AG20443 (cell line): Measurements from ENCODE around the gene TRERF1.

ENCODE experiments used
- DNase-seq: peaks from one replicate; pipeline ENCODE4 v3.0.0; 2012; ENCODE audit warnings: low spot score, mixed read lengths

TRERF1 gene

DNA sequence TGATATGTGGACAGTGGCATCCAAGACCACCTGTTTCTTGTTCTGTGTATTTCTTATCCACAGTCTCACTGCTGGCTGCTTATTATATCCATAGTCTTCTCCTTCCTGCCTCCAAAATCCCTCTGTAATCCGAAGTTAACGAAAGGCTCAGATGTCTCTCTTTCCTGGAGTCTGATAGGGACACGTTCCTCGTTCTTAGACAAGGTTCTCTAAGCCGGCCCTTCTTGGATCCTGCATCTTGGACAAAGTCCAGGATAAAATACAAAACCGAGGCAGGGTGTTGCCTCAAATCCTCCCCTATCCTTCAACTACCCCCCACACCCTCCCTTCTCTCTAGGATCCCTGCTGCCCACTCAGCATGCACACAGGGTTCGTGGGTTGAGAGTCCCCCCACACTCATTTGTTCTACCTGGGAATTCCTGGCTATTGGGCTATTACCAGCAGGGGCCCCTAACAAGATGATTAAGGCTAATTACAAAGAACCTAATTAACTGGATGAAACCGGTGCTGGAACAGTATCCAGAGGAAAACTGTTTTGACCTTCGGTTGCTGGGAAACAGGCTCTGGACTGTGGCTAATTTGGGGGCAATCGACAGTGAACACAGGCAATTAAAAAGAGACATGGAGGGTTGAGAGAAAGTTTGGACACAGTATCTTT is 201.3 kb downstream of the TRERF1 start:
- DNase-seq: no peak

DNA sequence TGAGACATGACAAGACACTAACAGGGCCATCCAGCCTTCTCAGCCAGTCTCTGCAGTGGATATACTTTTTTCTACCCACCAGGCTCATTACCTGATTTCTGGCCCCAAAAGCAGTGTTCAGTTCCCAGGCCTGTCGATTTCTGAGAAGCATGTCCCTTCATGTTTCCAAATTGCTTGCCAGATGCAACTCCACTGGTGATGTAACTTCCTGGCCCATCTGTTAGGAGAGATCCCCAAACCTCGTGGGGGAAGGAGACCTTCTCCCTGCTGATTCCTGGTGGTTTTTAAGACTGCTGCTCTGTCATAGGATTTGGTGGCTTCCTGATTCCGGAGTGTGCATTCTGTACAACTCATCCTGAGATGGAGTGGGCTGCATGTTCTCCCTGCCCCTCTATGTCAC is 202.4 kb downstream of the TRERF1 start:
- peak; percentile 39 for DNase-seq

DNA sequence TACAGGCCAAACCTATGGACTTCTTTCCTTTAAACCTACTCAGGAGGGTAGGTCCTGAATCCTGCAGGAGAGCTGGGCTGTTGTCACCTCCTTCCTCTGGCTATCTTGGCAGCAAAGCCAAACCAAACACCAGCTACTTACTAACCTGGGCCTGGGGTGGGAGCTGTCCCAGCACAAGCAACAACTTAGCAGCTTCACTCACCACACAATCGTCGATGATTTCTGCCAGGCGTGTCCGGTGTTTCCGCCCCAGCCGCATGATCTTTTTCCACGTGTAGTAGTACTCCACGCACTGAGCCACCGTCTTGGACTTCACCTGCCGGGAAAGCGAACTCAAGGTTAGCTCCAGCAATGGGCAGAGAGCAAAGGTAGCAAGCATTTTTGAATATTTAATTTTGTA is 208.7 kb downstream of the TRERF1 start:
- DNase-seq: no peak

DNA sequence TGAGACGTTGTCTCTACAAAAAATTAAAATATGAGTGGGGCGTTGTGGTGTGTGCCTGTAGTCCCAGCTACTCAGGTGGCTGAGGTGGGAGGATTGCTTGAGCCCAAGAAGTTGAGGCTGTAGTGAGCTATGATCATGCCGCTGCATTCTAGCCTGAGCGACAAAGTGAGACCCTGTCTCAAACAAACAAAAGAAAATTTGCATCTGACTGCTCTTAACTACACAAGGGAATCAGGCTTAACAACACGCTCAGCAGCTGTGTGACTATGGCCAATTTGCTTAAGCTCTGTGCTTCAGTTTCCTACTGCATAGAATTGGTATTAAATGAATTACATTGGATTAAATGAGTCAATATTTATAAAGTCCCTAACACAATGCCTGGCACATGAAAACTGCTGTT is 209.8 kb downstream of the TRERF1 start:
- DNase-seq: no peak

DNA sequence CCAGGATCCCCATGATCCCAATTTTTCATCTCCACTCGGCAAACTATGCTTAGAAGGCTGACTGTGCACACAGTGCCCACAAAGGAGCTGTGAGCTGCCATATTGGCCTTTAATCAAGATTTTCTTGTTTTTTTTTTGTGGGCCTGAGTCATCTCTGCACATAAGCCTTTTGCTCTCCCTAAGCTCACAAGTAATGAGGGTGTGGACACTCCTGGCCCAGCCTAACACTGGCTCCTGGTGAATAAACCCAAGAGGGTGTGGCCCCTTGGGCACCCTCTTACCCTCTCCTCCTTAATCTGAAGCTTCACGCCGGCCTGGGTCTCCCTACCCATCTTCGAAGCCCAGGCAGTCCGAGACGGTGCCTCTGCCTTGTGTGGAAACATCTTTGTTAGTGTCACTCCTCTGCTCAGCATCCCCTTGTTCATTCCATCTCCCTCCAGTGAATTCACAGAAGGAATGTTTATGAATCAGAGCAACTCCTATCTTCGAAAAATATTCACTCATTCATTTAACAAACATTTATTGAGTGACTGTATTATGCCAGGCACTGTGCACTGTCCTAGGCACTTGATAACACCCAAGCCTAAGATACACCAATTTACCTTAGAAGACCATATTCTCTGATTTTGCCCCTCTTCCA is 211.9 kb downstream of the TRERF1 start:
- DNase-seq: peak; percentile 73

DNA sequence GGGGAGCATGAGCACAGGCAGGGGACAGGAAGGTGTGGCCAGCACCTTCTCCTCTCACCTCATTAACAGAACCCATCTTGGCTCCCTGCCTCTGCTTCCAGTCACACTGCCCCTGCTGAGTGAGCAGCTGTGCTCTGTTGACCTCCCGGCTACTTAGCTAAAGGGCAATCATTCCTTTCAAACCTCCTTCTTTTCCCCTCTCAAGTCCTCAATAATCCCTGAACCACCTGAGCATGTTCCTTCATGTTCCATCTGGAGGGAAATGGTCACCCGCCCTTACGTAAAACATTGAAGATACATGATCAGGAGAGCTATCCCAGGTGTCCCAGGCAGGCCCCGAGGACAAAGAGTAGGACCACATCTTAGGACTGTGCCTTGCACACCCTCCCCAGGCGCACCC is 212.4 kb downstream of the TRERF1 start:
- no peak for DNase-seq

DNA sequence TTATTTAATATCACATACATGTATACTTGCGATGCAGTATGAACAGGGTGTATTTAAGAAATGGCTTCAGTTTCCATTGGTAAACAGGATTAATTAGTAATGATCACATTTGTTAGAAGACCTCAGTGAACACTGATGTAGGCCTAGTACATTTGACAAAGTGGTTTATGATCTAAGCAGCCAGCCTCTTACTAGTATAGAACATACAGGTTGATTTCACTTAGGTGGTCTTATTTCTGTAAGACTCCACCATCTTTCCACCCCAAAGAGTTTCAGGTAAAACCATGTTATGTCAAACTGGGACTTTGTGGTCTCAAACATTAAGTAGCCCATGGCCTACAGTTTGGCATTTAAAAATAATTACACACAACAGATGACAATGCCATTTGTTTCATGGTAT is 213.9 kb downstream of the TRERF1 start:
- no peak for DNase-seq

DNA sequence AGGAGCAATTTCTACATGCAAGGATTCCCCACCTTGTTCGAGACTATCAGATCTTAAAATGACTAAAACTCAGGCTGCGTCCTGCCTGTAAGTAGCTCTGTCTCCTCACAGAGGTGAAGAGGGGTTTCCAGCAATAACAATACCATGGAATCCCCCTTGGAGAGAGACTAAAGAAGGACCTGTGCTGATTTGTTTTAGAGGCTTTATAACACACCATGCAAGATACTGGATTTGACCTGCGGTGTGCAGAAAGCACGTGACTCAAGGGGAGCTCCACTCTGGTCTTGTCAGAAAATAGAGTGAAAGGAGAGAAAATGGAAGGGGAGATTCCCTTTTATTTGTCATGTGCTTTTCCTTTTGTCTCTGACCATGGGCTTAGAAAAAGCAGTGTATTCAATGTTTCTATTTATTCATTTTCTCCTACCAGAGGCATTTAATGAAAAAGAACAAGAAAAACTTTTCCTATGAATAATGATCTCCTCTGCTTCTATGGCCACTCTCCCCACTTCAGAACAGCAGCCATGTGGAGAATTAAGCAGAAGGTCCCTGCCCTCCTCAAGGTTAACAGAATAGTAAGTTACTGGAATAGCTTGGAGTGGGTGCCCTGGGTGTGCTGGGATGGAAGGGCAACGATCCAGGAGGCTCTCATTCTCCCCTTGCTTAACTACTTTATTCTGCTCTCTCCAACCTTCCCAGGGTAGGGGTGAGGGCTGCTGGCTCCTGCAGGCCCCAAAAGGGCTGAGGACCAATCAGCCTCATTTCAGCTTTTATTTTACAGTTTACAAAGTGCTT is 214.8 kb downstream of the TRERF1 start:
- no peak for DNase-seq

DNA sequence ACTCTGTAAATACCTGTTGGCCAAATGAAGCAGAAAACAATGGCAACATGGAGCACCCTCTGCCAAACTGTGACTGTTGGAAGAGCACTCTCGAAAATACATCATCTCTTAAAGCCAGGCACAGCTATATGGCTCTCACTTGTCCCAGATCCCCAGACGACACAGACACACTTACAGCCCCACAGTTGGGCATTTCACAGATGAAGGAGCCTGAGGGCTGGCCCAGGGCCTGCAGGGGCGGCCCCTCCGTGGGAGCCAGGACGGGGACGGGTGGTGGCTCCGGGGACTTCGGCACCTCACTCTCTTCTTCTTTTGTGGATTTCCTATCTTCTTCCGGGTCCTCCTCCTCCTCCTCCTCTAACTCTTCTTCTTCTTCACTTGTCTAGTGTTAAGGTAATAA is 215.7 kb downstream of the TRERF1 start:
- DNase-seq: no peak

DNA sequence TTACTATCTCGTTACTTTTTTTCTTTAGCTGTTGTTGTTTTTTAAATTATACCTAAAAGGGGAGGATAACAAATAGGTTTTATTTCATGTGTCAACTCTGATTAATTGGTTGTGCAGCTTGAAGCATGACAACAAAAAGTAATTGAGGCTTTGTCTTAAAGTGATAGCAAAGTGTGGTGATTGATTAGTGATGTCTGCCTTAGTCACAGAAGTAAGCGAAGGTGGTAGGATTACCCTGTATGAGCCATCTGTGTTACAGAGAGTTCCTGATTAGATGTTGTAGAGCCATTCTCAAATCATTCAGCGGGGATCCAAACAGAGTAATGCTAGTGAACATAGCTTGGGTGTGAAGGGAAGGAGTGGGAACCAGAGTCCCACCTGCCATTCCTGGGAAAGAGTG is 219.7 kb downstream of the TRERF1 start:
- no peak for DNase-seq

DNA sequence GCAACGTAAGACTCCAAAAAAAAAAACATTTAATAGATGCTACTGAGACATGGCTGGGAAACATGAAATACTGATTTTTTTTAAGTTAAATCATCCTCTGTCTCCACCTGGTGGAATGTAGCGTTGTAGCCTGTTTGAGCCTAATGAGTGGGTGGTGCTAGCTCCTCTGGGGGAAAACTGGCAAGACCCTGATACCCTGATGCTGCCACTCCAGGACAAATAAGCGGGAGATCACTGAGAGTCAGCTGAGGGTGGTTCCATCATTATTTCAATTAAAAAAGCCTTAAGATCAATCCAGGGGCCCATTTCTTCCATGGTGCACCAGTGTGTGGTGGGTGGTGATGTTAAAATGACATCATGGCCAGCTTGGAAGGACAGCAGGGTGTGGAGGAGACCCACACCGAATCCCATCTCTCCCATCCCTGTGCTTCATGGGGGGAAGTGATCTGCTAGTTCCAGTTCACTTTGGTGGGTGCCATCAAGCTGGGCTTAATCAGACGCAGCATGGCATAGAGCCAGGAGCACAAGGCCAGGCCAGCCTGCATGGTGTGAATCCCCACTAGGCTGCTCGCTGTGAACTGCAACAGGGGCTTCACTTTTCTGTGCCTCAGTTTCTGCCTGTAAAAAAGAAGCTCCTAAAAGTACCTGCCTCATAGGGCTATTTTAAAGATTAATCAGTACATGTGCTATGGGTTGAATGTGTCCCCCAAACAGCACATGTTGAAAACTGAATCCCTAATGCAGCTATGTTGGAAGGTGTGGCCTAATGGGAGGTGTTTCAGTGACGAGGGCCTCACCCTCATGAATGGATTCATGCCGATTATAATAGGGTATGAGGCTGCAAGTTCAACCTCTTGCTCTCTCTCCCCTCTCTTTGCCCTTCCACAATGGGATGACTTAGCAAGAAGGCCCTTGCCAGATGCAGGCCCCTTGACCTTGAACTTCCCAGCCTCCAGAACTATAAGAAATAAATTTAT is 221.1 kb downstream of the TRERF1 start:
- DNase-seq: peak; percentile 22

DNA sequence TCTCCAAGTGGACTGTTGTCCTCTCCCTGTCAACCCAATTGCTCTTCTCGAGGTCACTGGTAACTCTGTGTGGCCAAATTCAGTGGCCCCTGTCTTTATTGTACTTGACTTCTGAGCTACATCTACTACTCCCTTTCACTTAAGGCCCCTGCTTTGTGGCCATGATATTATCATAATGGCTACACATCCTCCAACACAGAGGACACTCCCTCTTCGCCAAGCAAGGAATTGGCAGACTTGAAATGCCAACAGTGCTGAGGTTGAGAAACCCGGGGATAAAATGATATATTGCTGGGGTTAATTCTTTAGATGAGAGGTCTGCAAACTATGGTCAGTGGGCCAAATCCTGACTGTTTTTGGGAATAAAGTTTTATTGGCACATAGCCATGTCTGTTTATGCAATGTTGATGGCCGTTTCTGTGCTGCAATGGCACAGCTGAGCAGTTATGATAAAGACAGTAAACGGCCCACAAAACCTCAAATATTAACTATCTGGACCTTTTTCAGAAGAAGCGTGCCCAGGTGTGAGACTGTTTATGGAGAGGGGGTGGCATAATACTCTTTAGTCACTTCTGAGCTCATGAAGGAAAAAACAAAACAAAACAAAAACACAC is 222.1 kb downstream of the TRERF1 start:
- DNase-seq: no peak

DNA sequence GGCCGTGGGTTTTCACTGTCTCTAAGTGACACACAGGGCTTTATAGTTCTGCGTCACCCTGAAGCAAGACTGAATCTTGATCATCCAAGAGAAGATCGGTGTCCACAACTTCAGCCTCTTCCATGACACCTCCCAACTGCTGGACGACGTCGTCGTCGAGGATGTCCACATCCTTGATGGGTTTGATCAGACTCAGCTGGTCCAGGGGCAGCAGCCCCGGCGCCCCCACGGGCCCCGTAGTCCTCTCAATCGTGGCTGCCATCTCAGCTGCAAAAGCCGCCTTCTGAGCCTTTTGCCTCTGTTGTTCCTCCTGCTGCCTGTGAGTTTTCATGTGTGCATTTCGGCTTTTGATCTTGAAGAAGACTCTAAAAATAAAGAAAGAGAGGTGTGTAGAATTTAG is 223.4 kb downstream of the TRERF1 start:
- DNase-seq: no peak

DNA sequence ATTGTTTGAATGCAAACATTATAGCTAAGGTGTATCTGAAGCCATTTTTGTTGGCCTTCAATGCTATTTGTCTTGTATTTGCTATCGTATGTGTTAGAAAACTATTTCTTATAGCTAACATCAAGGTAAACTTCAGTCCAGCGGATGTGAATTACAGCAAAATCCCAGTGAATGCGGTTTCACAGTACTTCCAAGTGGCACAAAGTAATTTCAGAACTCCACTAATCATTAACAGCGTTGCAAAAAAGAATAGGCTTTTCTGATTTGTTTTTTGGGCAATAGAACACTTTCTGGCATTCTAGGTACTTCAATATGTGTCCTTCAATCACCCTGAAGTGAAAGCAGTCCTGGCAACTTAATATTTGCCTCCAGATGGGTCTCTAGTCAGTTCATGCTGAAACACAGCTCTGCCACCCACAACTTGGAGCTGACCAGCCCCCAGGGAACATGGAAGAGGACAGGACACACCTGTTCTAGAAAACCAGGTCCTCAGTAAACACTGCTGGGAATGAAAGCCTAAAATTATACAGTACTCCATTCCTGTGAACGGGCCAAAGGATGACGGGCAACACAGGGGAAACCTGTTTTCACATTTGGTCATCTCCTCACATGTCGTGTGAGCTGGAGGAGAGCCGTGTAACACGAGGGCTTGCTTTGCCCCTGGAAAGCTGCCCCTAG is 224.4 kb downstream of the TRERF1 start:
- DNase-seq: no peak

DNA sequence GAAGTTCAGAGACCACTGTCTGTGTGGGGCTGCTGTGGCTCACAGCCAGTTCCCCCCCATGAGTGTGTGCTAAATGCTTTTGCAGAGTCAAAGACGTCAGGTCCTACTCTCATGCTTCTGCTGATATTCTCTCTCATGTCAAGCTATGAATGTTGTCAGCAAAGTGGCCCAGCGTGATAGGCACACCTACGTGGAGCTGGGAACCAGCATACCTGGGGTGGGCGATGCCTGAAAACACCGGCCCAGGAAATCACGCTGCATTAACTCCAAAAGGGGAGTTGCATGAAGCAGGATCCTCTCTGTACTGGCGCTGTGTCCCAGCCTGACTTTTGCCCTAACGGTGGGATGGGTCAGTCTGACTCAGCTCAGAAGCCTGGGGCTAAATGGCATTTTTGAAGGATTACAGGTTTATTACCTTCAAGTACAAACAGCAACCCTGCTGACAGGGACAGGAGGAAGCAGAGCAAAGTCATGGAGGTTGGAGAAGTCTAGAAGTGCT is 225.0 kb downstream of the TRERF1 start:
- DNase-seq: peak; percentile 27

DNA sequence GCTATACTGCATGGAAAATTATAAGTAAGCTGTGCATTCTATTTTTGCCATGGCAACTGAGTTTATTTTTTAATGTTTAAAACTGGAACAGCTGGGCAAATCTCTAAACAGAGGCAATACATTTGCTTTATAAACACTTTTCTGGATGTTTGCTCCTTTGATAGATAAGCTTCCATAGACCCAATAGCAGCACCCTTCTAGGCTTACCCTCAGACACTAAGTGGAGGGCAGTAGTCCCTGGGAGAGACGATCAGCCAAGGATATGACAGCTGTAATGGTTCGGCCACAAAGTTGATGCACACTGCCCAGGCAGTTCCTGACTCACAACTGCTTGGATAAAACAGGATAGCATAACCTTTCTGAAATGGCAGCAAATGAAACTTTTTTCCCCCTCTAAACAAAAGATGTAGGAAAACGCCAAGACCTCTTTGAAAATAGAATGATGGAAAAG is 225.5 kb downstream of the TRERF1 start:
- peak; percentile 47 for DNase-seq

DNA sequence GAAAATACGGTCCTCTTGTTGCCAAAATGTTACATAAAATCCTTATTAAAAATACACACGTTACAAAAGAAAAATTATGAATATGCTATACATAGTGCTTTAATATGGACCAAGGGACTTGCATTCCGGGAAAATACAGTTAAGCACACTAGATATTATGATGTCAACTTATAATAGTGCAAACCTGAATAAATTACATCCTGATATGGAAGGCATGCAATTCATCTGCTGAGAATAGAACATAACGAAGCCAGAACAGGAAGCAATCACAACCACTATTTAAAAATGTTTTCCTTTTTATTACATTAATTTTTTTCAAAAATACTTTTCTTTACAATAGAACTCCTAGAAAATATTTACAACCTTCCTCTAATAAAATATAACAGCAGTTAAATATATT is 226.3 kb downstream of the TRERF1 start:
- DNase-seq: no peak

DNA sequence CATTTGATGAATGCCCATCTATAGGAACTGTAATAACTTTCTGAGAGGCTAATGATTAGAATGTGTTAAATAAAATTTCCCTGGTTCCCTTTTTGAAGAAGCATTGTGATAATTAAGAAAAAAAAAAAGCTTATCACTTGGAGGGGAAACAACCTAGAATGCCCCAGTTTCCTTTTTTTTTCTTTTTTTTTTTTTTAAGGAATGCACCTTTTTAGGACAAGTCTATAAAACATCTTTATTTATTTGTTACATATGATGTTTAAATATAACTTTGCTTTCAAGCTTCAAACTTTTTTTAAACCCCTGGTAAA is 226.7 kb downstream of the TRERF1 start:
- DNase-seq: no peak

DNA sequence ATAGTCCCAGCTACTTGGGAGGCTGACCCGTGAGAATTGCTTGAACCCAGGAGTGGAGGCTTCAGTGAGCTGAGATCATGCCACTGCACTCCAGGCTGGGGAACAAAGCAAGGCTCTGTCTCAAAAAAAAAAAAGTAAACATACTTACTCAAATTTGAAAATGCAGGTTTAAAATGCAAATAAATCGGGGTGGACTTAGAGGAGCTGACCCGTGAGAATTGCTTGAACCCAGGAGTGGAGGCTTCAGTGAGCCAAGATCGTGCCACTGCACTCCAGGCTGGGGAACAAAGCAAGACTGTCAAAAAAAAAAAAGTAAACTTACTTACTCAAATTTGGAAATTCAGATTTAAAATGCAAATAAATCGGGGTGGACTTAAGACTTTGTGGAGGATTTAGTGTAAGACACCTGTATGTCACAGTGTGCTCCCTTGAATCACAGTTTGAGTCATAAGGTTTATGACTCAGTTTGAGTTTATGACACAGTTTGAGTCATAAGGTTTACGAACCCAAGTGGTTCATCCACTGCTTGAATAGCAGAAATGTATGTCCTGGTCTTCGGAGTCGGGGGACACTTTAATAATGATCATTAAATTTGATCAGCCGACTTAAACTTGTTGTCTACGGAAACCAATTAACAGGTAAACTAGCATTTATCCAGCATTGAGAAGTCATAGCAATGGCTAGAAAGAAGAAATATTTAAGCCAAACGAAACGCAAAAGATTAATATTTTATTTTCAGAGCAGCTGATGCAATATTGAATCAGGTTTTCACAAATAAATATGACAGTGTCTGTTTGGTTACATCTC is 227.3 kb downstream of the TRERF1 start:
- DNase-seq: peak; percentile 46

DNA sequence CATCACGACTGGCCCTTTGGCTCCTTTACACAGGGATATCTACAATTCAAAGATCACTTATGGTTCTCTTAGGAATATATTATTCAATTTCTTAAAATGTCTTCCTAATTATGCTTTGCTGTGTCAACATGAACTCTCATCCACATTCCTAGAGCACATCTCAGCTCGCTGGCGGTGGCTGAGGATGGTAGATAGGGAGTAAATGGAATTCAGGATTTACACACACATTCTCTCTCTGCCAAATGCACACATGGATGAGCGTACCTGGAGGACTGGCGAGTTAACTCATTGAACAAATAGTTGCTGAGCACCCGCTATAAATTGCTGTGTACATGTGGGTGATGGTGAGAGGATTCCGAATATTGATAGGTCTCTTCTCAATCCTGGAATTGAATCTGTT is 229.3 kb downstream of the TRERF1 start:
- DNase-seq: no peak
